H1 (cell line): ENCODE data around the gene ABI3BP. TPM values are rescaled to one million over a fixed set of nuclear protein-coding genes. Genes with fewer than 3 reads are reported as not detected.

ENCODE experiments used
- CTCF ChIA-PET: fragments of 300-600 bp; sonication (Branson Sonifier 250); formaldehyde crosslinking; loops from one replicate; lab custom pipeline; 2021; ENCODE audit not compliant: partially characterized antibody; lab: Charles Lee
- POLR2A ChIA-PET: fragments of 300-600 bp; sonication (Branson Sonifier 250); formaldehyde crosslinking; loops from one replicate; lab custom pipeline; 2021; ENCODE audit warnings: inconsistent platforms; ENCODE audit not compliant: partially characterized antibody; lab: Charles Lee
- DNase-seq, 2 experiments: peaks; one replicate each; pipeline versions ENCODE4 v3.0.0 to v3.0.0-alpha.2; 2010 to 2022; ENCODE audit warnings: low spot score in 2 of 2, low read depth in 1 of 2, mixed read lengths in 1 of 2
- FAIRE-seq: peaks from 2 replicates; lab custom pipeline; 2011; peaks lifted over from hg19 to GRCh38; lab: Jason Lieb, UNC
- H2AFZ ChIP-seq: 2 replicates; pipeline ENCODE4 v1.8.1; 2012; ENCODE audit warnings: low read length, inconsistent platforms
- H2AK5ac ChIP-seq: 2 replicates; pipeline ENCODE4 v1.6.1; 2013; ENCODE audit warnings: low read depth, low read length
- H2BK120ac ChIP-seq: replicated peaks from 2 replicates; pipeline ENCODE3; 2013; ENCODE audit warnings: low read depth, low read length, inconsistent platforms
- H2BK12ac ChIP-seq: 2 replicates; pipeline ENCODE4 v1.6.1; 2013; ENCODE audit warnings: low read depth, low read length
- H2BK15ac ChIP-seq: 2 replicates; pipeline ENCODE4 v1.6.1; 2013; ENCODE audit warnings: low read length
- H2BK20ac ChIP-seq: 2 replicates; pipeline ENCODE4 v1.6.1; 2013; ENCODE audit warnings: low read length
- H2BK5ac ChIP-seq: 2 replicates; pipeline ENCODE4 v1.6.1; 2013; ENCODE audit warnings: low read depth, low read length
- H3K14ac ChIP-seq: 2 replicates; pipeline ENCODE4 v1.6.1; 2013; ENCODE audit warnings: inconsistent platforms; ENCODE audit not compliant: insufficient read length
- H3K18ac ChIP-seq: 2 replicates; pipeline ENCODE4 v1.6.1; 2013; ENCODE audit warnings: low read length; ENCODE audit errors: extremely low read depth
- H3K23ac ChIP-seq: 2 replicates; pipeline ENCODE4 v1.6.1; 2013; ENCODE audit warnings: inconsistent platforms; ENCODE audit not compliant: insufficient read length
- H3K23me2 ChIP-seq: 2 replicates; pipeline ENCODE4 v1.6.1; 2013; ENCODE audit warnings: low read depth, low read length
- H3K27ac ChIP-seq: 2 replicates; pipeline ENCODE4 v1.6.1; 2011; ENCODE audit warnings: low read depth, low read length, inconsistent platforms
- H3K27me3 ChIP-seq, 4 experiments: replicated peaks in 1 of 4; 1 replicate in 1 of 4; 2 replicates in 3 of 4; pipeline versions ENCODE4 v1.6.1 to v1.8.1; 2011 to 2013; ENCODE audit warnings: low read length in 3 of 4, mild to moderate bottlenecking in 3 of 4, inconsistent platforms in 2 of 4, mixed read lengths in 2 of 4, moderate library complexity in 1 of 4; ENCODE audit not compliant: control insufficient read depth in 3 of 4, insufficient read depth in 3 of 4; ENCODE audit errors: extremely low read depth in 1 of 4
- H3K36me3 ChIP-seq, 4 experiments: 2 replicates each; pipeline versions ENCODE4 v1.6.1 to v1.8.1; 2011 to 2013; ENCODE audit warnings: mild to moderate bottlenecking in 4 of 4, low read length in 3 of 4, moderate library complexity in 2 of 4, control low read depth in 1 of 4, inconsistent platforms in 1 of 4; ENCODE audit not compliant: insufficient read depth in 4 of 4, control insufficient read depth in 2 of 4
- H3K4ac ChIP-seq: replicated peaks from 2 replicates; pipeline ENCODE3; 2013; ENCODE audit warnings: low read length, low read depth, mixed read lengths, inconsistent platforms; ENCODE audit not compliant: insufficient read length
- H3K4me1 ChIP-seq, 4 experiments: replicated peaks in 1 of 4; 1 replicate in 1 of 4; 2 replicates in 3 of 4; pipeline versions ENCODE4 v1.6.1 to v1.8.1; 2011 to 2013; ENCODE audit warnings: low read length in 3 of 4, inconsistent platforms in 2 of 4, mixed read lengths in 1 of 4; ENCODE audit not compliant: insufficient read depth in 4 of 4, control insufficient read depth in 3 of 4
- H3K4me2 ChIP-seq, 2 experiments: 2 replicates each; pipeline versions ENCODE4 v1.6.1 to v1.8.1; 2011 to 2013; ENCODE audit warnings: low read depth in 2 of 2, low read length in 2 of 2, control low read depth in 1 of 2, inconsistent platforms in 1 of 2, mild to moderate bottlenecking in 1 of 2; ENCODE audit not compliant: insufficient read depth in 1 of 2
- H3K4me3 ChIP-seq, 4 experiments: fragments of 200-600, 300-600 bp in 1 of 4; sonication (generic), shearing (Covaris generic), sonication (Bioruptor Twin) in 1 of 4; 2 replicates each; pipeline versions ENCODE4 v1.5.1 to v1.8.1; 2011 to 2016; ENCODE audit warnings: low read length in 4 of 4, low read depth in 3 of 4, control low read depth in 2 of 4, inconsistent platforms in 2 of 4, mild to moderate bottlenecking in 2 of 4, mixed read lengths in 1 of 4, moderate library complexity in 1 of 4; ENCODE audit not compliant: insufficient read depth in 2 of 4; ENCODE audit errors: extremely low read depth in 1 of 4
- H3K56ac ChIP-seq: replicated peaks from 2 replicates; pipeline ENCODE3; 2013; ENCODE audit warnings: low read depth, mild to moderate bottlenecking, mixed read lengths, low read length, inconsistent platforms; ENCODE audit not compliant: insufficient read length
- H3K79me1 ChIP-seq: 2 replicates; pipeline ENCODE4 v1.6.1; 2013; ENCODE audit warnings: low read depth, low read length, control low read depth
- H3K79me2 ChIP-seq, 2 experiments: 2 replicates each; pipeline versions ENCODE4 v1.6.1 to v1.8.1; 2012 to 2013; ENCODE audit warnings: low read length in 2 of 2, mild to moderate bottlenecking in 2 of 2, inconsistent platforms in 1 of 2; ENCODE audit not compliant: insufficient read depth in 2 of 2, control insufficient read depth in 1 of 2
- H3K9ac ChIP-seq, 4 experiments: replicated peaks in 1 of 4; 1 replicate in 1 of 4; 2 replicates in 3 of 4; pipeline versions ENCODE4 v1.6.1 to v1.8.1; 2011 to 2013; ENCODE audit warnings: low read depth in 3 of 4, low read length in 3 of 4, control low read depth in 2 of 4, mild to moderate bottlenecking in 2 of 4, moderate library complexity in 2 of 4, inconsistent platforms in 1 of 4; ENCODE audit errors: extremely low read depth in 1 of 4
- H3K9me3 ChIP-seq, 2 experiments: 2 replicates each; pipeline versions ENCODE4 v1.6.1 to v1.8.1; 2012 to 2013; ENCODE audit warnings: mild to moderate bottlenecking in 2 of 2, moderate library complexity in 2 of 2, control low read depth in 1 of 2, inconsistent platforms in 1 of 2, low read depth in 1 of 2, low read length in 1 of 2, mixed read lengths in 1 of 2; ENCODE audit not compliant: insufficient read depth in 2 of 2
- H4K20me1 ChIP-seq, 2 experiments: replicated peaks in 1 of 2; 2 replicates each; pipeline versions ENCODE3 to v1.8.1; 2011 to 2013; ENCODE audit warnings: inconsistent platforms in 2 of 2, low read length in 2 of 2, mild to moderate bottlenecking in 1 of 2; ENCODE audit not compliant: insufficient read depth in 2 of 2, control insufficient read depth in 1 of 2
- H4K5ac ChIP-seq: 2 replicates; pipeline ENCODE4 v1.6.1; 2013; ENCODE audit warnings: low read length, low read depth, mixed read lengths, inconsistent platforms; ENCODE audit not compliant: insufficient read length
- H4K8ac ChIP-seq: 2 replicates; pipeline ENCODE4 v1.8.0; 2013; ENCODE audit warnings: mild to moderate bottlenecking, moderate library complexity, low read length, inconsistent platforms; ENCODE audit not compliant: insufficient read depth; ENCODE audit errors: extremely low read depth
- H4K91ac ChIP-seq: replicated peaks from 2 replicates; pipeline ENCODE3; 2013; ENCODE audit warnings: low read length, mixed read lengths, inconsistent platforms; ENCODE audit not compliant: insufficient read length
- ATF3 ChIP-seq: IDR thresholded peaks from 2 replicates; pipeline ENCODE4 v1.6.1; 2011; ENCODE audit warnings: low read depth, mild to moderate bottlenecking, low read length; ENCODE audit not compliant: insufficient read depth
- BRCA1 ChIP-seq: IDR thresholded peaks from 2 replicates; pipeline ENCODE4 v1.6.1; 2012; ENCODE audit warnings: low read depth, low read length, improper control_type of control experiment
- CEBPB ChIP-seq: IDR thresholded peaks from 2 replicates; pipeline ENCODE4 v1.6.1; 2012; ENCODE audit warnings: low read depth, low read length
- CHD2 ChIP-seq: IDR thresholded peaks from 2 replicates; pipeline ENCODE4 v1.6.1; 2012; ENCODE audit warnings: low read length, improper control_type of control experiment
- CTCF ChIP-seq, 3 experiments: IDR thresholded peaks; 1 replicate in 2 of 3; 2 replicates in 1 of 3; pipeline versions ENCODE4 v1.5.1 to v1.6.1; 2011; ENCODE audit warnings: low read length in 3 of 3, mild to moderate bottlenecking in 3 of 3, inconsistent platforms in 2 of 3, low read depth in 1 of 3, moderate library complexity in 1 of 3; ENCODE audit not compliant: insufficient read depth in 1 of 3; ENCODE audit errors: control extremely low read depth in 1 of 3
- GABPA ChIP-seq: IDR thresholded peaks from 2 replicates; pipeline ENCODE4 v1.6.1; 2011; ENCODE audit warnings: mild to moderate bottlenecking, low read length, moderate library complexity, borderline replicate concordance; ENCODE audit not compliant: insufficient read depth
- PHF8 ChIP-seq: fragments of 200-600 bp; sonication (generic); conservative IDR thresholded peaks from 2 replicates; pipeline ENCODE4 v1.7.1; 2012; ENCODE audit warnings: low read depth, mild to moderate bottlenecking, inconsistent platforms, low read length, moderate library complexity
- POLR2AphosphoS5 ChIP-seq: IDR thresholded peaks from 2 replicates; pipeline ENCODE4 v1.6.1; 2011; ENCODE audit warnings: low read depth, low read length
- WGBS, 2 experiments: shearing (Covaris generic) in 1 of 2; methylation state at CpG; one replicate each; pipeline versions ENCODE4 v1.1.6 to v1.1.7; 2013 to 2015; ENCODE audit warnings: low lambda C conversion rate in 2 of 2, mixed read lengths in 2 of 2, inconsistent platforms in 1 of 2, low coverage in 1 of 2, missing lambda C conversion rate in 1 of 2; ENCODE audit not compliant: insufficient replicate concordance in 2 of 2, insufficient coverage in 1 of 2, insufficient read length in 1 of 2; ENCODE audit errors: extremely low coverage in 1 of 2, missing lambda C conversion rate in 1 of 2; 5-methylcytosine and 5-hydroxymethylcytosine counted together
- polyA plus RNA-seq, 7 experiments: library from polyadenylated mRNA; depleted of rRNA in 3 of 7; stranded (reverse) in 5 of 7; unstranded in 2 of 7; fragments of >200 nt in 5 of 7; fragments of 200-250 nt in 2 of 7; gene quantifications; 1 replicate in 5 of 7; 2 replicates in 1 of 7; 4 replicates in 1 of 7; pipeline versions ENCODE4 v1.2.1 to v1.2.3, GENCODE V29; 2011 to 2013; ENCODE audit warnings: missing spikeins in 2 of 7, mixed read lengths in 2 of 7
- total RNA-seq: library from RNA; stranded (reverse); fragmentation: NEBNext Ultra II Directional; extraction: Animal tissue kit (Norgen Biotek cat#: 25700); gene quantifications from 2 replicates; pipeline ENCODE4 v1.2.1, GENCODE V29; 2021

Gene ABI3BP
- total and polyA plus RNA-seq, 2 of the 8 experiments (the other 6 are each of a cell fraction or from before 2014, with no cell fraction given) = 0.08 to 0.32 TPM

- H3K27me3 ChIP-seq = peaks cover 0 to 1% (median 0%) of the 10 kb centered on the region in 4 experiments; a peak in 1 of 7 replicates
- H3K4me3 ChIP-seq = no peak overlapping the region
- 88% methylated on average over 6 of the region's 6 CpGs; no CpG with 5 or more reads in 1 of the 2 experiments for WGBS, 2 experiments
- H4K5ac ChIP-seq = no peak overlapping the region
- H4K91ac ChIP-seq = no peak overlapping the region
- H4K20me1 ChIP-seq = no peaks in the 10 kb centered on the region
- no peak overlapping the region for H3K56ac ChIP-seq
- H3K9me3 ChIP-seq = no peaks in the 10 kb centered on the region
- no peak overlapping the region for H4K8ac ChIP-seq
- H2BK120ac ChIP-seq = no peak overlapping the region
- no peaks in the 10 kb centered on the region for H3K36me3 ChIP-seq
- no peak overlapping the region for H2AK5ac ChIP-seq
- H2BK5ac ChIP-seq = no peak overlapping the region
- no peaks in the 10 kb centered on the region for H3K4me1 ChIP-seq
- H2BK12ac ChIP-seq = no peak overlapping the region
- H3K23me2 ChIP-seq = no peaks in the 10 kb centered on the region
- H3K4ac ChIP-seq = no peak overlapping the region
- H3K4me2 ChIP-seq = no peak overlapping the region
- H3K23ac ChIP-seq = no peak overlapping the region
- no peaks in the 10 kb centered on the region for H3K79me1 ChIP-seq
- H2BK15ac ChIP-seq = no peak overlapping the region
- ChIA-PET CTCF (interaction anchor here (1.2 kb wide), 1 partner anchor 126 kb away, joined by 3 read pairs; no protein-coding TSS in a partner anchor), POLR2A (no interaction called here)
- no peak overlapping the region for H3K18ac ChIP-seq
- H3K27ac ChIP-seq = no peak overlapping the region
- DNase-seq (no peak), FAIRE-seq (no peak)
- no peak overlapping the region for H2BK20ac ChIP-seq
- H3K9ac ChIP-seq = no peak overlapping the region
- H3K79me2 ChIP-seq = no peaks in the 10 kb centered on the region
- H2AFZ ChIP-seq = no peak overlapping the region
- no peak overlapping the region for H3K14ac ChIP-seq
- TF ChIP-seq PHF8 (no peak), CHD2 (no peak), CTCF (IDR thresholded peaks at IDR 0.05; ENCODE audit: control extremely low read depth in 1 of 3, insufficient read depth in 1 of 3, low read depth in 1 of 3, low read length in 3 of 3) (no peak), GABPA (no peak), CEBPB (no peak), BRCA1 (no peak), ATF3 (no peak), POLR2AphosphoS5 (no peak)
Measured at GRCh38 chr3:100968932-100969906, 24.0 kb downstream of the ABI3BP start.
